HepG2 (cell line): ENCODE data around the gene PHF3. TPM values are rescaled to one million over a fixed set of nuclear protein-coding genes. Genes with fewer than 3 reads are reported as not detected.

ENCODE experiments used
- ATAC-seq: fragments of 200-7000 bp; cut with Tn5 transposase; 3 replicates; pipeline ENCODE4 v1.9.1; 2020; ENCODE audit warnings: mild to moderate bottlenecking, moderate library complexity
- BruUV-seq: library from RNA; stranded (reverse); fragments of 400-500 nt; replicated peaks from 2 replicates; lab custom pipeline; 2021; lab: Mats Ljungman, UMichigan
- CTCF ChIA-PET: fragments of 300-600 bp; formaldehyde crosslinking; extraction: SDS; loops from one replicate; lab custom pipeline; 2021; ENCODE audit warnings: low total read pairs, inconsistent platforms, low intra/inter-chr PET ratio; lab: Yijun Ruan, JAX
- POLR2A ChIA-PET: fragments of 350-600 bp; sonication (Branson Sonifier 250); formaldehyde crosslinking; loops from one replicate; lab custom pipeline; 2020; ENCODE audit warnings: antibody characterized with exemption, inconsistent platforms; lab: Yijun Ruan, JAX
- DNase-seq: peaks from one replicate; pipeline ENCODE4 v3.0.0-alpha.2; 2015; ENCODE audit warnings: low spot score
- FAIRE-seq: peaks from 3 replicates; lab custom pipeline; 2011; peaks lifted over from hg19 to GRCh38; lab: Jason Lieb, UNC
- H2AFZ ChIP-seq: one replicate; pipeline ENCODE4 v1.6.1; 2011; ENCODE audit warnings: low read length, inconsistent platforms
- H3K27ac ChIP-seq: fragments of 300-600 bp; 3 replicates; pipeline ENCODE4 v1.8.0; 2011; ENCODE audit warnings: mixed run types, mild to moderate bottlenecking, mixed read lengths, low read length, inconsistent platforms; ENCODE audit not compliant: insufficient read depth; ENCODE audit errors: extremely low read length
- H3K27me3 ChIP-seq, 2 experiments: fragments of 200-600 bp in 1 of 2; 2 replicates in 1 of 2; 3 replicates in 1 of 2; pipeline versions ENCODE4 v1.6.0 to v1.8.0; 2011; ENCODE audit warnings: low read length in 2 of 2, mild to moderate bottlenecking in 2 of 2, moderate library complexity in 2 of 2, inconsistent platforms in 1 of 2; ENCODE audit not compliant: insufficient read depth in 2 of 2, control insufficient read depth in 1 of 2
- H3K36me3 ChIP-seq, 2 experiments: fragments of 200-600 bp in 1 of 2; replicated peaks in 1 of 2; 2 replicates in 1 of 2; 3 replicates in 1 of 2; pipeline versions ENCODE4 v1.5.1 to v1.8.0; 2011; ENCODE audit warnings: low read length in 2 of 2, inconsistent platforms in 1 of 2; ENCODE audit not compliant: insufficient read depth in 2 of 2, control insufficient read depth in 1 of 2
- H3K4me1 ChIP-seq: 2 replicates; pipeline ENCODE4 v1.5.1; 2012; ENCODE audit warnings: low read length, inconsistent platforms; ENCODE audit not compliant: insufficient read depth
- H3K4me2 ChIP-seq: 2 replicates; pipeline ENCODE4 v1.6.0; 2011; ENCODE audit warnings: low read depth, low read length, inconsistent platforms
- H3K4me3 ChIP-seq, 3 experiments: fragments of 200-600 bp in 1 of 3; sonication (generic), shearing (Covaris generic) in 1 of 3; replicated peaks in 1 of 3; 2 replicates each; pipeline ENCODE4 v1.5.1; 2011 to 2016; ENCODE audit warnings: low read length in 3 of 3, inconsistent platforms in 2 of 3, low read depth in 2 of 3, mild to moderate bottlenecking in 2 of 3, control low read depth in 1 of 3, mixed read lengths in 1 of 3; ENCODE audit not compliant: insufficient read depth in 1 of 3
- H3K79me2 ChIP-seq: one replicate; pipeline ENCODE4 v1.6.1; 2011; ENCODE audit warnings: low read length, inconsistent platforms; ENCODE audit not compliant: insufficient read depth
- H3K9ac ChIP-seq: 2 replicates; pipeline ENCODE4 v1.6.0; 2011; ENCODE audit warnings: mild to moderate bottlenecking, low read depth, low read length, inconsistent platforms; ENCODE audit not compliant: insufficient read depth
- H3K9me3 ChIP-seq: 2 replicates; pipeline ENCODE4 v1.5.1; 2012; ENCODE audit warnings: mild to moderate bottlenecking, low read length
- H4K20me1 ChIP-seq: 2 replicates; pipeline ENCODE4 v1.6.0; 2011; ENCODE audit warnings: inconsistent platforms, mild to moderate bottlenecking, low read length, moderate library complexity; ENCODE audit not compliant: insufficient read depth
- AKNA ChIP-seq: sonication (generic); formaldehyde crosslinking; IDR thresholded peaks from 2 replicates; pipeline ENCODE4 v1.4.0; 2020; ENCODE audit warnings: missing genetic modification reagents, borderline replicate concordance
- DNMT3B ChIP-seq: conservative IDR thresholded peaks from 2 replicates; pipeline ENCODE4 v1.6.1; 2016; ENCODE audit warnings: missing biosample characterization, control low read depth
- NFRKB ChIP-seq: fragments of 450-650 bp; IDR thresholded peaks from 2 replicates; pipeline ENCODE4 v1.6.1; 2017
- NPAS2 ChIP-seq: sonication (generic); formaldehyde crosslinking; IDR thresholded peaks from 2 replicates; pipeline ENCODE4 v1.8.0; 2022; ENCODE audit warnings: mild to moderate bottlenecking, missing genetic modification reagents, borderline replicate concordance
- PAX8 ChIP-seq: sonication (generic); formaldehyde crosslinking; IDR thresholded peaks from 2 replicates; pipeline ENCODE4 v1.8.0; 2022; ENCODE audit warnings: mild to moderate bottlenecking, missing genetic modification reagents, borderline replicate concordance
- PBX2 ChIP-seq: IDR thresholded peaks from 2 replicates; pipeline ENCODE4 v1.6.1; 2016; ENCODE audit warnings: control low read depth
- ZNF616 ChIP-seq: sonication (generic); formaldehyde crosslinking; IDR thresholded peaks from 2 replicates; pipeline ENCODE4 v1.5.0; 2020; ENCODE audit warnings: low read depth, mild to moderate bottlenecking, missing genetic modification reagents
- ZNF773 ChIP-seq: sonication (generic); formaldehyde crosslinking; IDR thresholded peaks from 2 replicates; pipeline ENCODE4 v1.4.0; 2020; ENCODE audit warnings: missing genetic modification reagents, borderline replicate concordance
- ZXDC ChIP-seq: sonication (generic); formaldehyde crosslinking; IDR thresholded peaks from 2 replicates; pipeline ENCODE4 v1.5.0; 2020; ENCODE audit warnings: mild to moderate bottlenecking, missing genetic modification reagents
- WGBS: methylation state at CpG from one replicate; pipeline ENCODE4 v1.1.6; 2017; ENCODE audit warnings: low lambda C conversion rate; 5-methylcytosine and 5-hydroxymethylcytosine counted together
- in situ Hi-C: cut with HindIII; loops from 2 replicates; pipeline ENCODE4 v1.10.0; 2017; ENCODE audit warnings: low pct_unique_long_range_greater_than_20kb; ENCODE audit not compliant: extremely low pct_ligation_motif_present
- intact Hi-C: fragments of 100-400 bp; cut with micrococcal nuclease; formaldehyde crosslinking; loops from one replicate; pipeline ENCODE4 v1.10.0; 2022; ENCODE audit not compliant: unreplicated experiment
- polyA plus RNA-seq, 8 experiments: library from polyadenylated mRNA; depleted of rRNA in 3 of 8; stranded (reverse) in 7 of 8; unstranded in 1 of 8; fragments of >200 nt; fragmentation: Illumina TruSeq in 4 of 8; extraction: Trizol in 4 of 8; gene quantifications; 2 replicates each; pipeline versions ENCODE4 v1.2.1 to v1.2.3, GENCODE V29; 2011 to 2016; ENCODE audit warnings: low read depth in 4 of 8, missing spikeins in 1 of 8, mixed read lengths in 1 of 8; ENCODE audit not compliant: insufficient read depth in 1 of 8
- total RNA-seq, 5 experiments: library from RNA; depleted of rRNA; stranded (reverse); fragments of >200 nt; fragmentation: Illumina TruSeq; extraction: Trizol; gene quantifications; 2 replicates each; pipeline ENCODE4 v1.2.3, GENCODE V29; 2016; ENCODE audit warnings: low read depth in 1 of 5

PHF3 gene
- total and polyA plus RNA-seq, 2 of the 13 experiments (the other 11 are each of a cell fraction or from before 2014, with no cell fraction given): 19.8 to 70.4 TPM

- Histone ChIP-seq H3K27ac (no peak overlapping the region), H3K4me3 (no peak overlapping the region), H2AFZ (peak overlapping the region; percentile 33), H3K27me3 (no peaks in the 10 kb centered on the region; a peak in 2 of 5 replicates), H3K9ac (no peak overlapping the region), H3K79me2 (no peaks in the 10 kb centered on the region), H3K4me1 (peaks cover 23% of the 10 kb centered on the region), H4K20me1 (no peaks in the 10 kb centered on the region)
- POLR2A ChIA-PET: no interaction called here
- in situ Hi-C loops (no loop called here), intact Hi-C loops (no loop called here)
- 29% methylated on average over 1 of the region's 1 CpG for whole genome bisulfite sequencing
- no TSS peak for BruUV-seq
- FAIRE-seq (no peak), ATAC-seq (no peak), DNase-seq (no peak)
- TF ChIP-seq PBX2 (CRISPR knock-in tag) (no peak), ZNF773 (CRISPR knock-in tag) (no peak), NPAS2 (CRISPR knock-in tag) (no peak), ZNF616 (no peak)
- TF ChIP-seq, all 625 proteins: peak for 0
- CTCF ChIA-PET: no interaction called here
- Histone ChIP-seq H3K9me3 (no peaks in the 10 kb centered on the region), H3K4me2 (no peak overlapping the region), H3K36me3 (no peaks in the 10 kb centered on the region)
These were observed 5.1 kb upstream of the PHF3 start for GRCh38 chr6:63630466-63630865.

GRCh38 chr6:63634630-63635029, 972 bp upstream of the PHF3 start:
- intact Hi-C loops (loop anchor here (5.0 kb wide), 1 partner anchor 43 kb away; no protein-coding TSS in a partner anchor), in situ Hi-C loops (no loop called here)
- Histone ChIP-seq H3K27me3 (no peaks in the 10 kb centered on the region; a peak in 2 of 5 replicates), H2AFZ (no peak overlapping the region), H3K9ac (peak overlapping the region; percentile 97; the same call in 1 of the 2 replicates), H3K4me1 (peaks cover 39% of the 10 kb centered on the region), H3K36me3 (no peaks in the 10 kb centered on the region), H3K4me3 (peak overlapping the region in 2 of 3 experiments; percentile 62 to 93; a peak in 3 of 6 replicates), H3K27ac (no peak overlapping the region), H3K9me3 (no peaks in the 10 kb centered on the region), H3K4me2 (peak overlapping the region; percentile 99), H4K20me1 (peaks cover 30% of the 10 kb centered on the region), H3K79me2 (peaks cover 37% of the 10 kb centered on the region)
- ATAC-seq (peak; percentile 1; the same call in 1 of the 3 replicates), DNase-seq (peak; percentile 23), FAIRE-seq (no peak)
- WGBS: 8% methylated on average over 2 of the region's 2 CpGs
- BruUV-seq: no TSS peak
- POLR2A ChIA-PET: interaction anchor here (1.2 to 2.6 kb wide), 6 partner anchors 15 to 61 kb away, joined by 3 to 14 read pairs (median 8); no protein-coding TSS in a partner anchor
- CTCF ChIA-PET: no interaction called here
- TF ChIP-seq PAX8: no peak
- no peak for TF ChIP-seq ZXDC (CRISPR knock-in tag)
- no peak for TF ChIP-seq AKNA (CRISPR knock-in tag)
- TF ChIP-seq NFRKB: no peak
- TF ChIP-seq DNMT3B (CRISPR knock-in tag): 0 out of 2 replicates have a peak, but pooled peaks have one; percentile 5
